H9 (cell line): ENCODE data around the gene USP7. TPM values are rescaled to one million over a fixed set of nuclear protein-coding genes. Genes with fewer than 3 reads are reported as not detected.

Experiments
- DNase-seq: peaks from one replicate; pipeline ENCODE4 v3.0.0-alpha.2; 2017
- H2AFZ ChIP-seq: one replicate; pipeline ENCODE4 v1.6.1; 2013; ENCODE audit warnings: mild to moderate bottlenecking, low read length, control low read depth, moderate library complexity
- H2AK5ac ChIP-seq: 2 replicates; pipeline ENCODE4 v1.6.1; 2013; ENCODE audit warnings: low read length, control low read depth, mixed read lengths; ENCODE audit not compliant: insufficient read length
- H2BK120ac ChIP-seq: one replicate; pipeline ENCODE4 v1.6.1; 2013; ENCODE audit warnings: low read depth, mild to moderate bottlenecking, low read length, control low read depth, inconsistent platforms; ENCODE audit not compliant: poor library complexity, severe bottlenecking
- H2BK12ac ChIP-seq: 2 replicates; pipeline ENCODE4 v1.6.1; 2013; ENCODE audit warnings: low read length, control low read depth, mixed read lengths, low read depth; ENCODE audit not compliant: insufficient read length
- H2BK15ac ChIP-seq: 2 replicates; pipeline ENCODE4 v1.6.1; 2013; ENCODE audit warnings: low read depth, low read length, control low read depth
- H2BK20ac ChIP-seq: one replicate; pipeline ENCODE4 v1.6.1; 2013; ENCODE audit warnings: low read depth, mild to moderate bottlenecking, low read length, control low read depth, inconsistent platforms; ENCODE audit not compliant: poor library complexity, severe bottlenecking
- H2BK5ac ChIP-seq: 2 replicates; pipeline ENCODE4 v1.6.1; 2013; ENCODE audit warnings: low read length, control low read depth, mixed read lengths; ENCODE audit not compliant: insufficient read length
- H3K14ac ChIP-seq: 2 replicates; pipeline ENCODE4 v1.6.1; 2013; ENCODE audit warnings: low read length, control low read depth; ENCODE audit not compliant: insufficient read depth
- H3K18ac ChIP-seq: 2 replicates; pipeline ENCODE4 v1.6.1; 2013; ENCODE audit warnings: low read depth, mild to moderate bottlenecking, mixed read lengths, low read length, control low read depth; ENCODE audit not compliant: insufficient read length
- H3K23ac ChIP-seq: 2 replicates; pipeline ENCODE4 v1.6.1; 2013; ENCODE audit warnings: low read length, control low read depth, mixed read lengths, low read depth; ENCODE audit not compliant: insufficient read length
- H3K23me2 ChIP-seq: 2 replicates; pipeline ENCODE4 v1.6.1; 2013; ENCODE audit warnings: low read depth, mild to moderate bottlenecking, mixed read lengths, low read length, control low read depth; ENCODE audit not compliant: insufficient read length, poor library complexity, severe bottlenecking
- H3K27ac ChIP-seq: 2 replicates; pipeline ENCODE4 v1.5.1; 2013; ENCODE audit warnings: low read length, control low read depth, mixed read lengths, low read depth; ENCODE audit not compliant: insufficient read length
- H3K27me3 ChIP-seq: 2 replicates; pipeline ENCODE4 v1.6.1; 2013; ENCODE audit warnings: low read length, control low read depth, inconsistent platforms; ENCODE audit not compliant: insufficient read depth
- H3K4ac ChIP-seq: 2 replicates; pipeline ENCODE4 v1.6.1; 2013; ENCODE audit warnings: low read depth, mild to moderate bottlenecking, control low read depth, inconsistent platforms, low read length, moderate library complexity
- H3K4me1 ChIP-seq: 2 replicates; pipeline ENCODE4 v1.6.1; 2013; ENCODE audit warnings: low read length, control low read depth, inconsistent platforms; ENCODE audit not compliant: insufficient read depth
- H3K4me2 ChIP-seq: 2 replicates; pipeline ENCODE4 v1.6.1; 2013; ENCODE audit warnings: low read length, control low read depth, mixed read lengths; ENCODE audit not compliant: insufficient read length, insufficient read depth
- H3K56ac ChIP-seq: 2 replicates; pipeline ENCODE4 v1.6.1; 2013; ENCODE audit warnings: low read depth, mild to moderate bottlenecking, mixed read lengths, low read length, control low read depth; ENCODE audit not compliant: insufficient read length
- H3K79me1 ChIP-seq: 2 replicates; pipeline ENCODE4 v1.6.1; 2013; ENCODE audit warnings: low read depth, mild to moderate bottlenecking, moderate library complexity, low read length, control low read depth, inconsistent platforms; ENCODE audit not compliant: insufficient read depth, poor library complexity, severe bottlenecking
- H3K79me2 ChIP-seq: 2 replicates; pipeline ENCODE4 v1.6.1; 2013; ENCODE audit warnings: low read length, control low read depth, inconsistent platforms; ENCODE audit not compliant: insufficient read depth
- H3K9ac ChIP-seq: 2 replicates; pipeline ENCODE4 v1.6.1; 2013; ENCODE audit warnings: low read length, control low read depth, mixed read lengths; ENCODE audit not compliant: insufficient read length; ENCODE audit errors: extremely low read depth
- H3K9me3 ChIP-seq: one replicate; pipeline ENCODE4 v1.6.1; 2013; ENCODE audit warnings: low read depth, low read length, inconsistent platforms; ENCODE audit not compliant: control insufficient read depth
- H3T11ph ChIP-seq: one replicate; pipeline ENCODE4 v1.6.1; 2013; ENCODE audit warnings: mild to moderate bottlenecking, low read length, control low read depth, inconsistent platforms
- H4K20me1 ChIP-seq: one replicate; pipeline ENCODE4 v1.6.1; 2013; ENCODE audit not compliant: control insufficient read depth, insufficient read length, insufficient read depth
- H4K5ac ChIP-seq: 2 replicates; pipeline ENCODE4 v1.6.1; 2013; ENCODE audit warnings: low read depth, mild to moderate bottlenecking, mixed read lengths, low read length, control low read depth; ENCODE audit not compliant: insufficient read length
- H4K8ac ChIP-seq: replicated peaks from 2 replicates; pipeline ENCODE4 v1.6.1; 2013; ENCODE audit warnings: low read length, control low read depth, mixed read lengths, low read depth; ENCODE audit not compliant: insufficient read length
- H4K91ac ChIP-seq: 2 replicates; pipeline ENCODE4 v1.6.1; 2013; ENCODE audit warnings: low read depth, mild to moderate bottlenecking, moderate library complexity, mixed read lengths, low read length, control low read depth; ENCODE audit not compliant: insufficient read length
- H3K27ac Mint-ChIP-seq, 3 experiments: 2 replicates in 2 of 3; 3 replicates in 1 of 3; pipeline ENCODE4 v1.8.0; 2020 to 2021; ENCODE audit warnings: mixed read lengths in 3 of 3, mild to moderate bottlenecking in 1 of 3, moderate library complexity in 1 of 3
- H3K27me3 Mint-ChIP-seq: 2 replicates; pipeline ENCODE4 v1.8.0; 2021; ENCODE audit warnings: low read depth, mild to moderate bottlenecking, moderate library complexity, mixed read lengths
- H3K36me3 Mint-ChIP-seq, 3 experiments: 2 replicates in 2 of 3; 3 replicates in 1 of 3; pipeline ENCODE4 v1.8.0; 2020 to 2021; ENCODE audit warnings: low read depth in 3 of 3, mixed read lengths in 3 of 3; ENCODE audit not compliant: insufficient read depth in 1 of 3
- H3K4me1 Mint-ChIP-seq, 2 experiments: 2 replicates each; pipeline ENCODE4 v1.8.0; 2020; ENCODE audit warnings: mixed read lengths in 2 of 2
- H3K4me3 Mint-ChIP-seq, 2 experiments: 2 replicates in 1 of 2; 3 replicates in 1 of 2; pipeline ENCODE4 v1.8.0; 2020 to 2021; ENCODE audit warnings: mild to moderate bottlenecking in 2 of 2, mixed read lengths in 2 of 2, moderate library complexity in 1 of 2
- H3K9me3 Mint-ChIP-seq, 2 experiments: 2 replicates in 1 of 2; 3 replicates in 1 of 2; pipeline ENCODE4 v1.8.0; 2020; ENCODE audit warnings: mild to moderate bottlenecking in 2 of 2, mixed read lengths in 2 of 2, moderate library complexity in 1 of 2
- CTCF ChIP-seq: fragments of 200-600 bp; sonication (generic); conservative IDR thresholded peaks from 3 replicates; pipeline ENCODE4 v1.8.0; 2021; ENCODE audit warnings: antibody characterized with exemption, mild to moderate bottlenecking
- WGBS: extraction: QIAGEN DNeasy Blood & Tissue Kit; methylation state at CpG from one replicate; pipeline ENCODE4 v1.1.7; 2013; ENCODE audit warnings: missing lambda C conversion rate, low lambda C conversion rate, mixed read lengths; ENCODE audit not compliant: insufficient read length; ENCODE audit errors: extremely low coverage; 5-methylcytosine and 5-hydroxymethylcytosine counted together
- total RNA-seq: library from RNA; stranded (reverse); gene quantifications from 2 replicates; pipeline ENCODE4 v1.2.1, GENCODE V29; 2021

USP7 gene
- total RNA-seq, 1 experiment from 2014 or later = 192 TPM

GRCh38 chr16:8956265-8957062, 7.2 kb downstream of the USP7 start:
- Histone ChIP-seq H3K14ac (no peak overlapping the region), H3K4ac (no peak overlapping the region), H3K9ac (no peak overlapping the region), H3K79me2 (peaks cover 87% of the 10 kb centered on the region), H3K9me3 (no peaks in the 10 kb centered on the region), H3K23ac (no peak overlapping the region), H2AK5ac (no peak overlapping the region), H2AFZ (no peak overlapping the region), H2BK20ac (no peak overlapping the region), H2BK15ac (no peak overlapping the region), H3K4me1 (peaks cover 29% of the 10 kb centered on the region; the same call in 1 of the 2 replicates), H4K5ac (no peak overlapping the region), H3K18ac (no peak overlapping the region), H4K8ac (no peak overlapping the region), H3K4me2 (no peak overlapping the region), H3K56ac (no peak overlapping the region), H3K23me2 (no peaks in the 10 kb centered on the region), H2BK120ac (no peak overlapping the region), H3K27me3 (no peaks in the 10 kb centered on the region), H3K27ac (no peak overlapping the region), H2BK12ac (no peak overlapping the region), H3T11ph (no peak overlapping the region), H2BK5ac (no peak overlapping the region), H4K20me1 (no peaks in the 10 kb centered on the region), H4K91ac (no peak overlapping the region), H3K79me1 (peaks cover 6% of the 10 kb centered on the region)
- H3K9me3 Mint-ChIP-seq = no peaks in the 10 kb centered on the region
- H3K27ac Mint-ChIP-seq = peak overlapping the region; percentile 28 to 90 (median 41); a peak in 3 of 7 replicates
- H3K36me3 Mint-ChIP-seq = peaks cover 0 to under 1% (median 0%) of the 10 kb centered on the region in 3 experiments; a peak in 2 of 7 replicates
- WGBS = no CpG with 5 or more reads among the region's 21 CpGs
- H3K4me3 Mint-ChIP-seq = peak overlapping the region in 1 of 2 experiments; percentile 23; a peak in 2 of 5 replicates
- peaks cover 75 to 83% of the 10 kb centered on the region in 2 experiments for H3K4me1 Mint-ChIP-seq
- no peak for DNase-seq
- TF ChIP-seq CTCF = no peak
- no peaks in the 10 kb centered on the region for H3K27me3 Mint-ChIP-seq
